Right atrium auricular region (tissue), 2 donors: ENCODE measurements around the gene CCDC30. TPM values are rescaled to one million over a fixed set of nuclear protein-coding genes. Genes with fewer than 3 reads are reported as not detected.
A peak's percentile ranks its signal among the peaks of the same experiment; 100 is the strongest.

Experiments
- DNase-seq: peaks from one replicate; pipeline ENCODE4 v3.0.0-alpha.2; 2019; ENCODE audit warnings: low spot score
- H3K27ac ChIP-seq, 2 donors: fragments of 200-600 bp; sonication (generic); 1 replicate in 1 of 2; 2 replicates in 1 of 2; pipeline ENCODE4 v1.5.1; 2016 to 2019
- H3K27me3 ChIP-seq, 2 donors: fragments of 200-600 bp; sonication (generic); one replicate each; pipeline versions ENCODE4 v1.5.1 to v1.6.0; 2017 to 2019
- H3K36me3 ChIP-seq: fragments of 200-600 bp; sonication (generic); one replicate; pipeline ENCODE4 v1.5.1; 2016
- H3K4me1 ChIP-seq, 2 donors: fragments of 200-600 bp; sonication (generic); one replicate each; pipeline versions ENCODE4 v1.5.1 to v1.6.0; 2017 to 2019
- H3K4me3 ChIP-seq, 2 donors: fragments of 200-600 bp; sonication (generic); 1 replicate in 1 of 2; 2 replicates in 1 of 2; pipeline ENCODE4 v1.5.1; 2017 to 2019; ENCODE audit warnings: mild to moderate bottlenecking in 1 of 2, moderate library complexity in 1 of 2
- H3K9me3 ChIP-seq, 2 donors: fragments of 200-600 bp; sonication (generic); one replicate each; pipeline ENCODE4 v1.5.1; 2019
- total RNA-seq, 2 donors: library from RNA; depleted of rRNA; stranded (reverse); fragments of >200 nt; gene quantifications; one replicate each; pipeline ENCODE4 v1.1.0, GENCODE V29; 2016
- TF ChIP-seq, protein P1 (sequence below), 2 donors: fragments of 200-600 bp; sonication (generic); IDR thresholded peaks; one replicate each; pipeline ENCODE4 v1.5.1; 2019; ENCODE audit warnings: antibody characterized with exemption in 2 of 2

Gene CCDC30
- total RNA-seq, 2 donors from 2014 or later = 0.47 to 0.63 TPM

DNA sequence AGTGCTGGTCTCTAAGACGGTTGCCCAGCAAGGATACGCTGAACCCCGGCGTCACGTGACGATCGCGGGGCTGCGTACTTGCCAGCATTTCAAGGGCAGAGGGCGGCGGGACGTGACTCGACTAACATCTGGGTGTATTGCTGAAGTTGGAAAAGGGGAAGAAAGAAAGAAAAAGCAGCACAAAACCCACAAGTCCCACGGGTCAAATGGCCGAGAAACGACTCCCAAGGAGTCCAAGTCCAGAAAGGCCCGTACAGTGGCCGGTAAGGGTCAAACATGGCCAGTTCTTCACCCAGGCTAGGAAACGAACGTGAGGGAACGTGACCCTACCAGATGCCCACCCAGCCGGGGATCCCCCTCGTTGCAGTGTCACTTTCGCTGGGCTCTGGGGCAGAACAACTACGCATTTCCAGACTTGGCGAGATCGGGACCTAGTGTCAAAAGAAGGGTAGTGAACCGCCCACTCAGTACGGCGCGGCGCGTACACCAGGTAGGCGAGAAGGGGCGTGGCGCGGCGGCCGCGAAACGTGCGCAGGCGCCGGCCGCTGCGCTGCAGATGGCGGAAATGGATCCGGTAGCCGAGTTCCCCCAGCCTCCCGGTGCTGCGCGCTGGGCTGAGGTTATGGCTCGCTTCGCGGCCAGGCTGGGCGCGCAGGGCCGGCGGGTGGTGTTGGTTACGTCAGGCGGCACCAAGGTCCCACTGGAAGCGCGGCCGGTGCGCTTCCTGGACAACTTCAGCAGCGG lies 6.9 kb upstream of the CCDC30 start, which contains the start of the genes PPCS and ZMYND12:
TSS of gene PPCS (plus strand) at position 534 of the 744 bp plus-strand sequence. CDS start at position 557, 23 bp downstream.
TSS of gene ZMYND12 (minus strand) at position 13 of the 744 bp plus-strand sequence. CDS start 25 bp downstream, outside the sequence.
- H3K4me3 ChIP-seq = peak within 1 kb of the TSS; percentile 89 to 94
- no peaks in the 10 kb centered on the region for H3K9me3 ChIP-seq
- H3K27me3 ChIP-seq = no peaks in the 10 kb centered on the region
- H3K4me1 ChIP-seq = peaks cover 0 to 23% of the 10 kb centered on the region in 2 donors
- peak; percentile 85 for DNase-seq
- TF ChIP-seq, protein P1, sequence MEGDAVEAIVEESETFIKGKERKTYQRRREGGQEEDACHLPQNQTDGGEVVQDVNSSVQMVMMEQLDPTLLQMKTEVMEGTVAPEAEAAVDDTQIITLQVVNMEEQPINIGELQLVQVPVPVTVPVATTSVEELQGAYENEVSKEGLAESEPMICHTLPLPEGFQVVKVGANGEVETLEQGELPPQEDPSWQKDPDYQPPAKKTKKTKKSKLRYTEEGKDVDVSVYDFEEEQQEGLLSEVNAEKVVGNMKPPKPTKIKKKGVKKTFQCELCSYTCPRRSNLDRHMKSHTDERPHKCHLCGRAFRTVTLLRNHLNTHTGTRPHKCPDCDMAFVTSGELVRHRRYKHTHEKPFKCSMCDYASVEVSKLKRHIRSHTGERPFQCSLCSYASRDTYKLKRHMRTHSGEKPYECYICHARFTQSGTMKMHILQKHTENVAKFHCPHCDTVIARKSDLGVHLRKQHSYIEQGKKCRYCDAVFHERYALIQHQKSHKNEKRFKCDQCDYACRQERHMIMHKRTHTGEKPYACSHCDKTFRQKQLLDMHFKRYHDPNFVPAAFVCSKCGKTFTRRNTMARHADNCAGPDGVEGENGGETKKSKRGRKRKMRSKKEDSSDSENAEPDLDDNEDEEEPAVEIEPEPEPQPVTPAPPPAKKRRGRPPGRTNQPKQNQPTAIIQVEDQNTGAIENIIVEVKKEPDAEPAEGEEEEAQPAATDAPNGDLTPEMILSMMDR (IDR thresholded peaks at IDR 0.05) = no peak
- H3K36me3 ChIP-seq = peaks cover 19% of the 10 kb centered on the region
- peak within 1 kb of the TSS; percentile 87 to 92 for H3K27ac ChIP-seq

DNA sequence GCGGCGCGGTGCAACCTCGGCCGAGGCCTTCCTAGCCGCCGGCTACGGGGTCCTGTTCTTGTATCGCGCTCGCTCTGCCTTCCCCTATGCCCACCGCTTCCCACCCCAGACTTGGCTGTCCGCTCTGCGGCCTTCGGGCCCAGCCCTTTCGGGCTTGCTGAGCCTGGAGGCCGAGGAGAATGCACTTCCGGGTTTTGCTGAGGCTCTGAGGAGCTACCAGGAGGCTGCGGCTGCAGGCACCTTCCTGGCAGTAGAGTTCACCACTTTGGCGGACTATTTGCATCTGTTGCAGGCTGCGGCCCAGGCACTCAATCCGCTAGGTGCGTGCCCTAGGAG lies 6.4 kb upstream of the CCDC30 start:
- Histone ChIP-seq H3K27me3 (no peaks in the 10 kb centered on the region), H3K9me3 (no peaks in the 10 kb centered on the region), H3K36me3 (peaks cover 19% of the 10 kb centered on the region), H3K4me1 (peaks cover 0 to 23% of the 10 kb centered on the region in 2 donors), H3K27ac (peak overlapping the region; percentile 87 to 92), H3K4me3 (peak overlapping the region; percentile 89 to 94)
- TF ChIP-seq, protein P1 (IDR thresholded peaks at IDR 0.05) = no peak
- DNase-seq = no peak

DNA sequence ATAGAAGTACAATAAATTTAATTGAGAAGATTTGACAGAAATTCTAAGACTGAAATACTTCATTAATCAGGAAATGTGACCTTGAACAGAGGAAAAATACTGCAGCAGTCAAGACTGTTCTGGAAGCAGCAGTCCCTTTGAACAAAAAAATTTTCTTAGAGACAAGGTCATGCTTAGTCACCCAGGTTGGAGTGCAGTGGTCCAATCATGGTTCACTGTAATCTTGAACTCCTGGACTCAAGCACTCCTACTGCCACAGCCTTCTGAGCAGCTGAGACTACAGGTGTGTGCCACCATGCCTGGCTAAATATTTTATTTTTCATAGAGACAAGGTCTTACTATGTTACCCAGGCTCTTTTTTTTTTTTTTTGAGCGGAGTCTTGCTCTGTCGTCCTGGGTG lies 1.9 kb upstream of the CCDC30 start:
- TF ChIP-seq, protein P1 (IDR thresholded peaks at IDR 0.05) = no peak
- no peak overlapping the region for H3K27ac ChIP-seq
- H3K9me3 ChIP-seq = no peaks in the 10 kb centered on the region
- peaks cover 19% of the 10 kb centered on the region for H3K36me3 ChIP-seq
- no peak for DNase-seq
- no peaks in the 10 kb centered on the region for H3K27me3 ChIP-seq
- H3K4me3 ChIP-seq = no peak overlapping the region
- peaks cover 0 to 35% of the 10 kb centered on the region in 2 donors for H3K4me1 ChIP-seq

DNA sequence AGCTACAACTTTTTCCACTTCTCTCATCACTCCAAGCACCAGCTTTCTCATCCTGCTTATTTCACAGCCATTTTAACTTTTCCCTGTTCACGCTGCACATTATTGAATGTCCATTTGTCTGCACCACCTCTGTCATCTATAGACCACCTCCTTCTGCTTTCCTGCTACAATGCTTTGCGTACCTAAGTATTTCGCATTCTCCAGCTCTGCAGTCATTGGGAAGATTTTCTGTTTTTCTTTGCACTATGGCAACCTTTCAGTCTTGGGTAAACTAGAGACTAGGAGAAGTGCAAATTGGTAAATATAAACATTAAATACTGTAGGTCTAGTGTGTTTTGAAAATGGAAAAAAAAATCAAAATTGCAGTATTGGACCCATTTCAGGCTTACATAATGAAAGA lies 835 bp downstream of the CCDC30 start:
- no peaks in the 10 kb centered on the region for H3K27me3 ChIP-seq
- DNase-seq = no peak
- H3K27ac ChIP-seq = no peak overlapping the region
- no peaks in the 10 kb centered on the region for H3K9me3 ChIP-seq
- peak overlapping the region in 1 of 2 donors; percentile 78 for H3K4me3 ChIP-seq
- peaks cover 16% of the 10 kb centered on the region for H3K36me3 ChIP-seq
- TF ChIP-seq, protein P1 (IDR thresholded peaks at IDR 0.05) = no peak
- H3K4me1 ChIP-seq = peaks cover 0 to 17% of the 10 kb centered on the region in 2 donors

DNA sequence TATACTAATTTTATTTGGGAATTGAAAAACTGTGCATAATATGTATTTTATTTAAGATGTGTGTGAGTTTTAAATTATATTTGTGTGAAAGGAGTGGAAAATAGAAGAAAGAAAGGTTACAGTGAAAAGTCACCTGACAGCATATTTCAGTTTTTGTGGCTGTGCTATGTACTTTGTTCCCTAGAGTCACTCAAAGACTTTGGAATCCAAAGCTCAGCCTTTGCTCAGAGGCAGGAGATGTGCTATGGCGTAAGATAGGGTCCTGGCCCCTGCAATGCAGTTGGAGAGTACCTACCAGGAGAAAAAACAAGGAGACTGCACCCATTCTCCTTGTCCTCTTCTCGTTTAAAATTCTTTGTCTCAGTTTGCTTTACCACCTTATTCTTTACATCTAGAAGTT lies 2.9 kb downstream of the CCDC30 start:
- DNase-seq = no peak
- H3K9me3 ChIP-seq = no peaks in the 10 kb centered on the region
- H3K27me3 ChIP-seq = no peaks in the 10 kb centered on the region
- peaks cover 0 to 17% of the 10 kb centered on the region in 2 donors for H3K4me1 ChIP-seq
- TF ChIP-seq, protein P1 (IDR thresholded peaks at IDR 0.05) = no peak
- H3K36me3 ChIP-seq = no peaks in the 10 kb centered on the region
- H3K4me3 ChIP-seq = no peak overlapping the region
- H3K27ac ChIP-seq = no peak overlapping the region
